Stimulated activated CD8-positive, alpha-beta memory T cell treated with anti-CD3 and anti-CD28 coated beads, Interleukin-15, amount 100 ng/mL, for 4 hours (primary cell): Measurements from ENCODE around the gene FBRSL1.
"Not testable (repeated sequence)": the region's sequence is repeated elsewhere in the genome, so short reads cannot be mapped to it uniquely, and the experiment has no call there.

Experiments used
- DNase-seq, 2 donors: peaks; one replicate each; pipeline ENCODE4 v3.0.0-alpha.2; 2020; ENCODE audit warnings: low read depth in 2 of 2

The FBRSL1 gene

GRCh38 chr12:132525011-132525832, 35.3 kb downstream of the FBRSL1 start:
- no peak for DNase-seq

GRCh38 chr12:132525833-132526455, 36.0 kb downstream of the FBRSL1 start:
- no peak for DNase-seq

GRCh38 chr12:132527186-132527882, 37.4 kb downstream of the FBRSL1 start:
- DNase-seq, result no peak

- DNase-seq, result no peak
Observed at GRCh38 chr12:132527883-132528264, 37.9 kb downstream of the FBRSL1 start.

GRCh38 chr12:132528564-132529106, 38.7 kb downstream of the FBRSL1 start:
- DNase-seq, result no peak

GRCh38 chr12:132529156-132529839, 39.3 kb downstream of the FBRSL1 start:
- no peak for DNase-seq

- DNase-seq, result no peak
Observed at GRCh38 chr12:132529906-132530305, 40.0 kb downstream of the FBRSL1 start.

GRCh38 chr12:132530447-132530846, 40.5 kb downstream of the FBRSL1 start:
- DNase-seq, result no peak

GRCh38 chr12:132530851-132531250, 40.9 kb downstream of the FBRSL1 start:
- no peak for DNase-seq

GRCh38 chr12:132532711-132533583, 43.0 kb downstream of the FBRSL1 start:
- not testable (repeated sequence) for DNase-seq

GRCh38 chr12:132533584-132533958, 43.6 kb downstream of the FBRSL1 start:
- DNase-seq, result no peak

- no peak for DNase-seq
Observed at GRCh38 chr12:132534076-132534475, 44.1 kb downstream of the FBRSL1 start.

- DNase-seq, result no peak
Observed at GRCh38 chr12:132535019-132535418, 45.1 kb downstream of the FBRSL1 start.

GRCh38 chr12:132536102-132536876, 46.3 kb downstream of the FBRSL1 start:
- DNase-seq, result no peak

- no peak for DNase-seq
Observed at GRCh38 chr12:132537049-132537448, 47.1 kb downstream of the FBRSL1 start.

- DNase-seq, result no peak
Observed at GRCh38 chr12:132537836-132538662, 48.1 kb downstream of the FBRSL1 start.

- no peak for DNase-seq
Observed at GRCh38 chr12:132538663-132538990, 48.7 kb downstream of the FBRSL1 start.

GRCh38 chr12:132539016-132539773, 49.2 kb downstream of the FBRSL1 start:
- no peak for DNase-seq

GRCh38 chr12:132540436-132540835, 50.5 kb downstream of the FBRSL1 start:
- DNase-seq, result no peak
